Thyroid gland (tissue), 4 donors: ENCODE results near the gene RBBP4. TPM values are rescaled to one million over a fixed set of nuclear protein-coding genes. Genes with fewer than 3 reads are reported as not detected.
A peak's percentile ranks its signal among the peaks of the same experiment; 100 is the strongest.

Experiments used
- DNase-seq, 2 donors: peaks; one replicate each; pipeline ENCODE4 v3.0.0-alpha.2; 2019
- H3K27ac ChIP-seq, 3 donors: fragments of 200-600 bp; sonication (generic); 1 replicate in 2 of 3; 2 replicates in 1 of 3; pipeline ENCODE4 v1.5.1; 2016 to 2019; ENCODE audit warnings: mild to moderate bottlenecking in 1 of 3, moderate library complexity in 1 of 3
- H3K27me3 ChIP-seq: fragments of 200-600 bp; sonication (generic); one replicate; pipeline ENCODE4 v1.5.1; 2019
- H3K36me3 ChIP-seq, 2 donors: fragments of 200-600 bp; sonication (generic); one replicate each; pipeline ENCODE4 v1.5.1; 2016 to 2019
- H3K4me1 ChIP-seq, 2 donors: fragments of 200-600 bp; sonication (generic); one replicate each; pipeline ENCODE4 v1.5.1; 2017 to 2019
- H3K4me3 ChIP-seq, 3 donors: fragments of 200-600 bp; sonication (generic); replicated peaks in 1 of 3; 1 replicate in 2 of 3; 2 replicates in 1 of 3; pipeline ENCODE4 v1.5.1; 2016; ENCODE audit warnings: mild to moderate bottlenecking in 1 of 3
- H3K9me3 ChIP-seq: fragments of 200-600 bp; sonication (generic); one replicate; pipeline ENCODE4 v1.5.1; 2017
- POLR2A ChIP-seq, 2 donors: fragments of 450-650 bp; IDR thresholded peaks; one replicate each; pipeline ENCODE4 v1.6.1; 2017; ENCODE audit warnings: antibody characterized with exemption in 2 of 2, mild to moderate bottlenecking in 2 of 2, moderate library complexity in 1 of 2
- WGBS, 2 donors: methylation state at CpG; one replicate each; pipeline ENCODE4 v1.1.5; 2017; 5-methylcytosine and 5-hydroxymethylcytosine counted together
- intact Hi-C: fragments of 100-400 bp; cut with DNase I; formaldehyde crosslinking; loops from one replicate; pipeline ENCODE4 v1.15.1; 2023
- total RNA-seq, 4 donors: library from RNA; depleted of rRNA; stranded (reverse); fragments of >200 nt; gene quantifications; one replicate each; pipeline ENCODE4 v1.2.3, GENCODE V29; 2016
- TF ChIP-seq, protein P1 (sequence below), 6 experiments: fragments of 200-600 bp in 3 of 6; fragments of 450-650 bp in 3 of 6; sonication (generic) in 3 of 6; IDR thresholded peaks; one replicate each; pipeline ENCODE4 v1.5.1; 2016 to 2019; ENCODE audit warnings: antibody characterized with exemption in 6 of 6, mild to moderate bottlenecking in 2 of 6, inconsistent platforms in 1 of 6, moderate library complexity in 1 of 6

Gene RBBP4
- total RNA-seq, 4 donors from 2014 or later = 100 to 172 (median 138) TPM

DNA sequence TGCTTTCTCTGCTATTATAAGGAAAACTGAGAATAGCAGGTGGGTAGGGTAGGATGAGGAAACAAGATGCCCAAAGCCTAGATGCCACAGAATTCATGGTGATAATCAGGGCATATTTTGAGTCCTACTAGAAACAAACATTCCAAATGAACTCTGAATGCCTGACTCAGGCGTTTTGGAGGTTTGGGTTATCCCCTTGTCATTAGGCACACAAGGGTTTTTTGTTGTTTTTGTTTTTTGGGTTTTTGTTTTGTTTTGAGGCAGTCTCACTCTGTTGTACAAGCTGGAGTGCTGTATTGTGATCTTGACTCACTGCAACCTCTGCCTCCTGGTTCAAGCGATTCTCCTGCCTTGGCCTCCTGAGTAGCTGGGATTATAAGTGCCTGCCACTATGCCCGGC is 32.4 kb downstream of the RBBP4 start:
- 62 to 70% methylated on average over 3 of the region's 3 CpGs for WGBS, 2 donors
- H3K27ac ChIP-seq = peak overlapping the region in 1 of 3 donors; percentile 6
- no peaks in the 10 kb centered on the region for H3K9me3 ChIP-seq
- peaks cover 12 to 14% of the 10 kb centered on the region in 2 donors for H3K36me3 ChIP-seq
- peaks cover 14 to 27% of the 10 kb centered on the region in 2 donors for H3K4me1 ChIP-seq
- no peaks in the 10 kb centered on the region for H3K27me3 ChIP-seq
- no peak for DNase-seq
- intact Hi-C loops = no loop called here
- TF ChIP-seq, protein P1, sequence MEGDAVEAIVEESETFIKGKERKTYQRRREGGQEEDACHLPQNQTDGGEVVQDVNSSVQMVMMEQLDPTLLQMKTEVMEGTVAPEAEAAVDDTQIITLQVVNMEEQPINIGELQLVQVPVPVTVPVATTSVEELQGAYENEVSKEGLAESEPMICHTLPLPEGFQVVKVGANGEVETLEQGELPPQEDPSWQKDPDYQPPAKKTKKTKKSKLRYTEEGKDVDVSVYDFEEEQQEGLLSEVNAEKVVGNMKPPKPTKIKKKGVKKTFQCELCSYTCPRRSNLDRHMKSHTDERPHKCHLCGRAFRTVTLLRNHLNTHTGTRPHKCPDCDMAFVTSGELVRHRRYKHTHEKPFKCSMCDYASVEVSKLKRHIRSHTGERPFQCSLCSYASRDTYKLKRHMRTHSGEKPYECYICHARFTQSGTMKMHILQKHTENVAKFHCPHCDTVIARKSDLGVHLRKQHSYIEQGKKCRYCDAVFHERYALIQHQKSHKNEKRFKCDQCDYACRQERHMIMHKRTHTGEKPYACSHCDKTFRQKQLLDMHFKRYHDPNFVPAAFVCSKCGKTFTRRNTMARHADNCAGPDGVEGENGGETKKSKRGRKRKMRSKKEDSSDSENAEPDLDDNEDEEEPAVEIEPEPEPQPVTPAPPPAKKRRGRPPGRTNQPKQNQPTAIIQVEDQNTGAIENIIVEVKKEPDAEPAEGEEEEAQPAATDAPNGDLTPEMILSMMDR (IDR thresholded peaks at IDR 0.05) = no peak
- no peak for TF ChIP-seq POLR2A (IDR thresholded peaks at IDR 0.05)
- H3K4me3 ChIP-seq = no peak overlapping the region

DNA sequence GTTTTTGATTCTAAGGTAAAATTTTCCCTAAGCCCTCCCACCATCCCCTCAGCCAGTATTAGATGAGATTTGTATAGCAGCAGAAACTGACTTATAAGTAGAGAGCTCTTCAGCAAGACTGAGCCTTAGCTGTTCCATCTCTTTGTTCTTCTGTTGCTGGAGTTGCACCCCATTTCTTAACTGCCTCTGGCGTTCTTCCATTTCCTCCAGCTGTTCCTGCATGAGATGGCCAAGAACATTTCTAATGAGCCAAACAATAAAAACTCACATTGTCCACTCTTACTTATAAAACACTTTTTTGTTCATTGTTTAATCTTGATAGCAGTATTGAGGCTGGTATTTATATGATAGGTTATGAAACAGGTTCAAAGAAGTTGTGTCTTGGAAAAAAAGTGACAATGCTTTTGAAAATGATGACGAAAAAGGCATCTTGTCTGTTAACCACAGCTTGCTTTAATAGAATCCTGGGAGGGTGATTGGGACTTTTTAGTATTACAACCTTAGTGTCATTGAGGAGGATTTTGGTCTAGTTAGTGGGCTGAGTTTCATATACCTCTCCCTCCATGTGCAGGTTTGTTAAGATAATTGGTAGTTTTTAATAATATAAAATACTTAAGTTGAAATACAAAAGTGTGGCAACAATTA is 33.3 kb downstream of the RBBP4 start:
- DNase-seq = no peak
- Histone ChIP-seq H3K9me3 (no peaks in the 10 kb centered on the region), H3K4me3 (no peak overlapping the region), H3K36me3 (peaks cover 12 to 14% of the 10 kb centered on the region in 2 donors), H3K27ac (peak overlapping the region in 1 of 3 donors; percentile 6), H3K4me1 (peaks cover 14 to 23% of the 10 kb centered on the region in 2 donors), H3K27me3 (no peaks in the 10 kb centered on the region)
- 74 to 77% methylated on average over 2 of the region's 2 CpGs for WGBS, 2 donors
- no peak for TF ChIP-seq POLR2A (IDR thresholded peaks at IDR 0.05)
- TF ChIP-seq, protein P1 (IDR thresholded peaks at IDR 0.05) = no peak
- intact Hi-C loops = no loop called here

DNA sequence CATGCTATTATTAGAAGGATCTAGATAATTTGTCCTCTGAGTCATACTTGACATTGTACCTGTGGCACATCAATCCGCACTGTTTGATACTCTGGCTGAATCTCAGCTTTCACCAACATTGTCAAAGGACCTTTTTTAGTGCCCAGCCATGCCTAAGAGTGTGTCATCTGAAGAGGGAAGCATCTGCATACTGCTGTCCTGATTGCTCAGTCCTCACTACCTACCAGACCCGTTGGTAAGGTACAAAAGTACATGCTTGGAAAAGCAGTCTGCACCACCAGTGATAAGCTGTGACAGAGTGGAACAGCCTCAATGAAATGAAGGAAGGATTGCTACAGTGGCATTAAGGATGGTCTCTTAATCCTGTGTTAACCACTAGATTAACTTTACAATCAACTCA is 34.5 kb downstream of the RBBP4 start:
- no peak overlapping the region for H3K27ac ChIP-seq
- peaks cover 14 to 21% of the 10 kb centered on the region in 2 donors for H3K4me1 ChIP-seq
- TF ChIP-seq POLR2A (IDR thresholded peaks at IDR 0.05) = no peak
- TF ChIP-seq, protein P1 (IDR thresholded peaks at IDR 0.05) = no peak
- H3K9me3 ChIP-seq = no peaks in the 10 kb centered on the region
- 65 to 75% methylated on average over 2 of the region's 2 CpGs for WGBS, 2 donors
- no peak for DNase-seq
- H3K36me3 ChIP-seq = peaks cover 12% of the 10 kb centered on the region in 2 donors
- intact Hi-C loops = no loop called here
- H3K27me3 ChIP-seq = no peaks in the 10 kb centered on the region
- no peak overlapping the region for H3K4me3 ChIP-seq

DNA sequence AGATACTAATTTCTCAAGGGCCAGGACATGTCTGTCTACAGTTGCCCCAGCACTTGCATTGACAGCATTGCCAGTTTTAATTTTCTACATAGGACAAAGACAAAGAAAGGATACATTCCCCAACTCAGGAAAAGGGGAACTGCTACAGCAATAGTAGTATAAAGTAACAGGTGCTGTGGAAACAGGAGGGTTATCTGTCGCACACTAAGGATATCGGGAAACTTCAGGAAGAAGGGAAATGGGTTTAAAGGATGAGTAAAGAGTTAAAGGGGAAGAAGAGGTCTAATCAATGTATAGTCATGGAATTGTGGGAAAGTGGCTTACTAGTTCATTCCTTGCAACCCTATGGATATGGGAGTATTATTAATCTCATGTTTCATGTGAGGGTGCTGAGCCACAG is 35.4 kb downstream of the RBBP4 start:
- intact Hi-C loops = no loop called here
- WGBS, 2 donors = 94 to 99% methylated on average over 2 of the region's 2 CpGs
- H3K36me3 ChIP-seq = peaks cover 9 to 12% of the 10 kb centered on the region in 2 donors
- no peak overlapping the region for H3K4me3 ChIP-seq
- no peaks in the 10 kb centered on the region for H3K27me3 ChIP-seq
- peaks cover 14 to 19% of the 10 kb centered on the region in 2 donors for H3K4me1 ChIP-seq
- H3K9me3 ChIP-seq = no peaks in the 10 kb centered on the region
- no peak overlapping the region for H3K27ac ChIP-seq
- no peak for DNase-seq
- no peak for TF ChIP-seq POLR2A (IDR thresholded peaks at IDR 0.05)
- TF ChIP-seq, protein P1 (IDR thresholded peaks at IDR 0.05) = no peak

DNA sequence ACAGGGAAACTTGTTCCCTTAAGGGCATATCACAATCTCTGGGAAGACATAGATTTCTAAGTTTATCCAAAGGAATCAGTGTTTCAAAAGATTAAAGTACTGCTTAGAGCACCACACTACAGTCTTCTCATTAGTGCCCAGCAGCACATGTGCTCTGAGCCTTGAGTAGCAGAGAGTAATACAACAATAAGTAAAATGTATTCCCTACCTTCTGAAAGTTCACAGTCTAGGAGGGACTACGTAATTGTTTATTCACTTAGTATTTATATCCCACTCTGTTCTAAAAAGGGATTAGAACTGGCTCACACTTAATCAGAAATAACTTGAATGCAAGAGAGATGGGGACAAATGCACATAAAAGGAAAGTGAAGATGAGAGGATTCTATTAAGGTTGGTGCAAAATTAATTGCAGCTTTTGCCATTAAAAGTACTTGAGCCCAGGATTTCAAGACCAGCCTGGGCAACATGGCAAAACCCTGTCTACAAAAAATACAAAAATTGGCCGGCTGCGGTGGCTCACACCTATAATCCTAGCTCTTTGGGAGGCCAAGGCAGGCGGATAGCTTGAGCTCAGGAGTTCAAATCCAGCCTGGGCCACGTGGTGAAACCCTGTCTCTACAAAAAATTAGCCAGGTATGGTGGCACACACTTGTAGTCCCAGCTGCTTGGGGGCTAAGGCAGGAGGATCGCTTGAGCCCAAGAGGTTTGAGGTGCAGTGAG is 42.6 kb downstream of the RBBP4 start:
- DNase-seq = no peak
- 92 to 93% methylated on average over 6 of the region's 6 CpGs for WGBS, 2 donors
- Histone ChIP-seq H3K4me3 (no peak overlapping the region), H3K27ac (peak overlapping the region in 1 of 3 donors; percentile 17), H3K36me3 (no peaks in the 10 kb centered on the region), H3K9me3 (no peaks in the 10 kb centered on the region), H3K4me1 (peaks cover 0 to 20% of the 10 kb centered on the region in 2 donors), H3K27me3 (no peaks in the 10 kb centered on the region)
- no peak for TF ChIP-seq POLR2A (IDR thresholded peaks at IDR 0.05)
- TF ChIP-seq, protein P1 (IDR thresholded peaks at IDR 0.05) = no peak
- intact Hi-C loops = no loop called here
